ENCODE measurements around the gene ISG20. TPM values are rescaled to one million over a fixed set of nuclear protein-coding genes. Genes with fewer than 3 reads are reported as not detected.

ISG20 gene
- polyA plus RNA-seq, 1 donor (not counting 4 experiments of a cell fraction or from before 2014, with no cell fraction given), result 8.9 TPM

- Histone ChIP-seq H3K9ac (ENCODE audit: control insufficient read depth, extremely low read depth, insufficient read depth, low read length) (no peak overlapping the region), H3K4me3 (ENCODE audit: control insufficient read depth in 2 of 3, extremely low read depth in 1 of 3, insufficient read depth in 2 of 3, low read depth in 1 of 3, low read length in 3 of 3) (no peak overlapping the region), H3K36me3 (ENCODE audit: control insufficient read depth in 2 of 2, extremely low read depth in 1 of 2, insufficient read depth in 2 of 2, low read length in 2 of 2) (no peaks in the 10 kb centered on the region), H3K9me1 (ENCODE audit: control insufficient read depth, extremely low read depth, insufficient read depth, low read length) (no peaks in the 10 kb centered on the region), H3K27ac (ENCODE audit: control insufficient read depth, insufficient read depth, low read length) (no peak overlapping the region), H3K27me3 (ENCODE audit: control insufficient read depth, extremely low read depth, insufficient read depth, low read length) (peaks cover 24% of the 10 kb centered on the region), H3K79me2 (ENCODE audit: control insufficient read depth, insufficient read depth, low read length) (no peaks in the 10 kb centered on the region), H2AFZ (ENCODE audit: control insufficient read depth, low read length) (no peak overlapping the region), H3K4me2 (ENCODE audit: control insufficient read depth, extremely low read depth, insufficient read depth, low read depth, low read length) (no peak overlapping the region), H4K20me1 (ENCODE audit: control insufficient read depth, extremely low read depth, insufficient read depth, low read length) (no peaks in the 10 kb centered on the region), H3K9me3 (ENCODE audit: control insufficient read depth, low read depth, low read length) (no peaks in the 10 kb centered on the region), H3K4me1 (ENCODE audit: control insufficient read depth, extremely low read depth, insufficient read depth, low read length) (no peaks in the 10 kb centered on the region)
- dilution Hi-C loops (cut with MboI; ENCODE audit: extremely low pct_ligation_motif_present, low sequenced_read_pairs), result no loop called here
- FAIRE-seq (no peak), DNase-seq (ENCODE audit: low read depth, low spot score) (no peak)
- TF ChIP-seq EZH2 (IDR thresholded peaks at IDR 0.05; ENCODE audit: low read length) (no peak), CTCF (optimal IDR thresholded peaks at IDR 0.05 in 1 of 3, IDR thresholded peaks at IDR 0.05 in 1 of 3, conservative IDR thresholded peaks at IDR 0.05 in 1 of 3; ENCODE audit: extremely low read depth in 1 of 3, insufficient read depth in 2 of 3, low read length in 3 of 3) (peak in 2 of 3 experiments; percentile 43 to 49)
Measured at GRCh38 chr15:88701561-88702095, 62.8 kb downstream of the ISG20 start.

GRCh38 chr15:88702983-88703382 lies 64.2 kb downstream of the ISG20 start:
- Histone ChIP-seq H3K36me3 (ENCODE audit: control insufficient read depth in 2 of 2, extremely low read depth in 1 of 2, insufficient read depth in 2 of 2, low read length in 2 of 2) (no peaks in the 10 kb centered on the region), H3K9ac (ENCODE audit: control insufficient read depth, extremely low read depth, insufficient read depth, low read length) (no peak overlapping the region), H3K9me1 (ENCODE audit: control insufficient read depth, extremely low read depth, insufficient read depth, low read length) (no peaks in the 10 kb centered on the region), H3K27me3 (ENCODE audit: control insufficient read depth, extremely low read depth, insufficient read depth, low read length) (peaks cover 26% of the 10 kb centered on the region), H3K79me2 (ENCODE audit: control insufficient read depth, insufficient read depth, low read length) (no peaks in the 10 kb centered on the region), H3K4me1 (ENCODE audit: control insufficient read depth, extremely low read depth, insufficient read depth, low read length) (no peaks in the 10 kb centered on the region), H3K27ac (ENCODE audit: control insufficient read depth, insufficient read depth, low read length) (no peak overlapping the region), H3K4me3 (ENCODE audit: control insufficient read depth in 2 of 3, extremely low read depth in 1 of 3, insufficient read depth in 2 of 3, low read depth in 1 of 3, low read length in 3 of 3) (no peak overlapping the region), H2AFZ (ENCODE audit: control insufficient read depth, low read length) (no peak overlapping the region), H3K4me2 (ENCODE audit: control insufficient read depth, extremely low read depth, insufficient read depth, low read depth, low read length) (no peak overlapping the region), H3K9me3 (ENCODE audit: control insufficient read depth, low read depth, low read length) (no peaks in the 10 kb centered on the region), H4K20me1 (ENCODE audit: control insufficient read depth, extremely low read depth, insufficient read depth, low read length) (no peaks in the 10 kb centered on the region)
- TF ChIP-seq EZH2 (IDR thresholded peaks at IDR 0.05; ENCODE audit: low read length) (no peak), CTCF (optimal IDR thresholded peaks at IDR 0.05 in 1 of 3, IDR thresholded peaks at IDR 0.05 in 1 of 3, conservative IDR thresholded peaks at IDR 0.05 in 1 of 3; ENCODE audit: extremely low read depth in 1 of 3, insufficient read depth in 2 of 3, low read length in 3 of 3) (no peak)
- FAIRE-seq, result no peak
- no peak for DNase-seq (ENCODE audit: low read depth, low spot score)
- dilution Hi-C loops (cut with MboI; ENCODE audit: extremely low pct_ligation_motif_present, low sequenced_read_pairs), result no loop called here

Data from keratinocyte (primary cell).